ENCODE data around the gene BMP5. TPM values are rescaled to one million over a fixed set of nuclear protein-coding genes. Genes with fewer than 3 reads are reported as not detected.

The BMP5 gene
- total RNA-seq, 1 experiment from 2014 or later, result 0.48 TPM

DNA sequence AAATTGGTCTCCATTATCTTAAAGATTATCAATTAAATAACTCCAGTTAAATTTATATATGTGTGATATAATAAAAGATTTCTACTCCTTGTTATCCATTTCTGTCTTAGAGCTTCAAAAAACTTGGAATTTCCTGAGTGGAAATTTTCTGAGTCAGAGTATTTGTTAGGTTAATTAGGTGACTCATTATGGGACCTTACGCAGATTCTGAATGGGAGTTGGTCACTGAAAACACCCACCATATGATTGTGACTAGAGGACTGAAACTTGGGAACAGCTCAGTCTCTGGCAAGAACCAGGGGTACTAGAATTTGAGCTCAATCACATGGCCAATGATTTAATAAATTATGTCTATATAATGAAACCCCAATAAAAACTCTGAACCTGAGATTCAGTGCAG, 171.0 kb downstream of the BMP5 start:
- intact Hi-C loops (cut with micrococcal nuclease; ENCODE audit: unreplicated experiment), result no loop called here
- peaks cover 3% of the 10 kb centered on the region for H3K27me3 Mint-ChIP-seq (ENCODE audit: insufficient read depth, unreplicated experiment)
- no TSS peak for BruUV-seq (replicated peaks)

More for the DNA sequence above, 171.0 kb downstream of the BMP5 start:
- H3K4me1 Mint-ChIP-seq (ENCODE audit: low read depth, unreplicated experiment), result no peaks in the 10 kb centered on the region
- POLR2A ChIA-PET, result no interaction called here
- TF ChIP-seq, protein P1, sequence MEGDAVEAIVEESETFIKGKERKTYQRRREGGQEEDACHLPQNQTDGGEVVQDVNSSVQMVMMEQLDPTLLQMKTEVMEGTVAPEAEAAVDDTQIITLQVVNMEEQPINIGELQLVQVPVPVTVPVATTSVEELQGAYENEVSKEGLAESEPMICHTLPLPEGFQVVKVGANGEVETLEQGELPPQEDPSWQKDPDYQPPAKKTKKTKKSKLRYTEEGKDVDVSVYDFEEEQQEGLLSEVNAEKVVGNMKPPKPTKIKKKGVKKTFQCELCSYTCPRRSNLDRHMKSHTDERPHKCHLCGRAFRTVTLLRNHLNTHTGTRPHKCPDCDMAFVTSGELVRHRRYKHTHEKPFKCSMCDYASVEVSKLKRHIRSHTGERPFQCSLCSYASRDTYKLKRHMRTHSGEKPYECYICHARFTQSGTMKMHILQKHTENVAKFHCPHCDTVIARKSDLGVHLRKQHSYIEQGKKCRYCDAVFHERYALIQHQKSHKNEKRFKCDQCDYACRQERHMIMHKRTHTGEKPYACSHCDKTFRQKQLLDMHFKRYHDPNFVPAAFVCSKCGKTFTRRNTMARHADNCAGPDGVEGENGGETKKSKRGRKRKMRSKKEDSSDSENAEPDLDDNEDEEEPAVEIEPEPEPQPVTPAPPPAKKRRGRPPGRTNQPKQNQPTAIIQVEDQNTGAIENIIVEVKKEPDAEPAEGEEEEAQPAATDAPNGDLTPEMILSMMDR (IDR thresholded peaks at IDR 0.05; ENCODE audit: insufficient read depth in 1 of 2, low read depth in 1 of 2, low read length in 1 of 2, severe bottlenecking in 1 of 2, unreplicated experiment in 1 of 2), result no peak
- Histone ChIP-seq H3K27me3 (replicated peaks; ENCODE audit: control insufficient read depth, insufficient read depth, low read length) (no peaks in the 10 kb centered on the region), H3K4me1 (no peaks in the 10 kb centered on the region), H3K9me3 (peaks cover 6% of the 10 kb centered on the region; the same call in 1 of the 2 replicates), H3K36me3 (ENCODE audit: control insufficient read depth, insufficient read depth, low read length) (no peaks in the 10 kb centered on the region), H3K4me3 (ENCODE audit: low read depth, low read length) (no peak overlapping the region)
- no peaks in the 10 kb centered on the region for H3K36me3 Mint-ChIP-seq (ENCODE audit: insufficient read depth, unreplicated experiment)
- H3K9me3 Mint-ChIP-seq (ENCODE audit: unreplicated experiment), result peaks cover 11% of the 10 kb centered on the region
- H3K27ac Mint-ChIP-seq (ENCODE audit: unreplicated experiment), result no peak overlapping the region
- no peak overlapping the region for H3K4me3 Mint-ChIP-seq (ENCODE audit: unreplicated experiment)
- no peak for DNase-seq
- CTCF ChIA-PET, result no interaction called here
